ENCODE measurements around the gene UNC45A.

GRCh38 chr15:90954712-90955623, 19.9 kb downstream of the UNC45A start, which contains the start of gene RCCD1:
- TF ChIP-seq CTCF (conservative IDR thresholded peaks at IDR 0.05; ENCODE audit: low read depth, low read length) (no peak), RAD21 (IDR thresholded peaks at IDR 0.05; ENCODE audit: low read length) (no peak), USF2 (IDR thresholded peaks at IDR 0.05; ENCODE audit: low read depth, low read length) (peak; percentile 98), POLR2A (IDR thresholded peaks at IDR 0.05; ENCODE audit: low read depth, low read length) (peak; percentile 79), MAFK (IDR thresholded peaks at IDR 0.05; ENCODE audit: low read depth, low read length) (no peak), BHLHE40 (IDR thresholded peaks at IDR 0.05; ENCODE audit: low read depth, low read length) (peak; percentile 89), RFX5 (IDR thresholded peaks at IDR 0.05; ENCODE audit: low read depth, low read length) (no peak), MXI1 (IDR thresholded peaks at IDR 0.05; ENCODE audit: borderline replicate concordance, low read depth, low read length) (peak; percentile 91), NFE2L2 (IDR thresholded peaks at IDR 0.05; ENCODE audit: low read depth, low read length) (no peak), CHD1 (IDR thresholded peaks at IDR 0.05; ENCODE audit: low read depth, low read length) (no peak), ELK1 (IDR thresholded peaks at IDR 0.05; ENCODE audit: borderline replicate concordance, low read depth, low read length) (no peak)

All from IMR-90 (cell line).